ENCODE results near the gene EDN1.

EDN1 gene

DNA sequence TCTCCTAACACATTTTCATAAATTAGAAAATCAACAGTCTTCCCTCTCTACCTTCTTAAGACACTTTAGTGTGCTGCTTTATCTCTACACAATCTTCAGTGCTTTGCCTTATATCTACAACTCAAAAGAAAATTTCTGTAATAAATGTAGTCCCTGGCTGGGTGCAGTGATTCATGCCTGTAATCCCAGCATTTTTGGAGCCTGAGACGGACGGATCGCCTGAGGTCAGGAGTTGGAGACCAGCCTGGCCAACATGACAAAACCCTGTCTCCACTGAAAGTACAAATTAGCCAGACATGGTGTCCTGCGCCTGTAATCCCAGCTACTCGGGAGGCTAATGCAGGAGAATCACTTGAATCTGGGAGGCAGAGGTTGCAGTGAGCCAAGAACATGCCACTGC, 9.7 kb upstream of the EDN1 start:
- Histone ChIP-seq H3K27me3 (ENCODE audit: insufficient read depth, poor library complexity, severe bottlenecking) (no peaks in the 10 kb centered on the region), H3K4me3 (replicated peaks; ENCODE audit: insufficient read depth, low read length) (no peak overlapping the region), H3K27ac (replicated peaks) (no peak overlapping the region)
- TF ChIP-seq, protein P1, sequence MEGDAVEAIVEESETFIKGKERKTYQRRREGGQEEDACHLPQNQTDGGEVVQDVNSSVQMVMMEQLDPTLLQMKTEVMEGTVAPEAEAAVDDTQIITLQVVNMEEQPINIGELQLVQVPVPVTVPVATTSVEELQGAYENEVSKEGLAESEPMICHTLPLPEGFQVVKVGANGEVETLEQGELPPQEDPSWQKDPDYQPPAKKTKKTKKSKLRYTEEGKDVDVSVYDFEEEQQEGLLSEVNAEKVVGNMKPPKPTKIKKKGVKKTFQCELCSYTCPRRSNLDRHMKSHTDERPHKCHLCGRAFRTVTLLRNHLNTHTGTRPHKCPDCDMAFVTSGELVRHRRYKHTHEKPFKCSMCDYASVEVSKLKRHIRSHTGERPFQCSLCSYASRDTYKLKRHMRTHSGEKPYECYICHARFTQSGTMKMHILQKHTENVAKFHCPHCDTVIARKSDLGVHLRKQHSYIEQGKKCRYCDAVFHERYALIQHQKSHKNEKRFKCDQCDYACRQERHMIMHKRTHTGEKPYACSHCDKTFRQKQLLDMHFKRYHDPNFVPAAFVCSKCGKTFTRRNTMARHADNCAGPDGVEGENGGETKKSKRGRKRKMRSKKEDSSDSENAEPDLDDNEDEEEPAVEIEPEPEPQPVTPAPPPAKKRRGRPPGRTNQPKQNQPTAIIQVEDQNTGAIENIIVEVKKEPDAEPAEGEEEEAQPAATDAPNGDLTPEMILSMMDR (IDR thresholded peaks at IDR 0.05; ENCODE audit: insufficient read depth, low read length): no peak
- TF ChIP-seq, protein P2, sequence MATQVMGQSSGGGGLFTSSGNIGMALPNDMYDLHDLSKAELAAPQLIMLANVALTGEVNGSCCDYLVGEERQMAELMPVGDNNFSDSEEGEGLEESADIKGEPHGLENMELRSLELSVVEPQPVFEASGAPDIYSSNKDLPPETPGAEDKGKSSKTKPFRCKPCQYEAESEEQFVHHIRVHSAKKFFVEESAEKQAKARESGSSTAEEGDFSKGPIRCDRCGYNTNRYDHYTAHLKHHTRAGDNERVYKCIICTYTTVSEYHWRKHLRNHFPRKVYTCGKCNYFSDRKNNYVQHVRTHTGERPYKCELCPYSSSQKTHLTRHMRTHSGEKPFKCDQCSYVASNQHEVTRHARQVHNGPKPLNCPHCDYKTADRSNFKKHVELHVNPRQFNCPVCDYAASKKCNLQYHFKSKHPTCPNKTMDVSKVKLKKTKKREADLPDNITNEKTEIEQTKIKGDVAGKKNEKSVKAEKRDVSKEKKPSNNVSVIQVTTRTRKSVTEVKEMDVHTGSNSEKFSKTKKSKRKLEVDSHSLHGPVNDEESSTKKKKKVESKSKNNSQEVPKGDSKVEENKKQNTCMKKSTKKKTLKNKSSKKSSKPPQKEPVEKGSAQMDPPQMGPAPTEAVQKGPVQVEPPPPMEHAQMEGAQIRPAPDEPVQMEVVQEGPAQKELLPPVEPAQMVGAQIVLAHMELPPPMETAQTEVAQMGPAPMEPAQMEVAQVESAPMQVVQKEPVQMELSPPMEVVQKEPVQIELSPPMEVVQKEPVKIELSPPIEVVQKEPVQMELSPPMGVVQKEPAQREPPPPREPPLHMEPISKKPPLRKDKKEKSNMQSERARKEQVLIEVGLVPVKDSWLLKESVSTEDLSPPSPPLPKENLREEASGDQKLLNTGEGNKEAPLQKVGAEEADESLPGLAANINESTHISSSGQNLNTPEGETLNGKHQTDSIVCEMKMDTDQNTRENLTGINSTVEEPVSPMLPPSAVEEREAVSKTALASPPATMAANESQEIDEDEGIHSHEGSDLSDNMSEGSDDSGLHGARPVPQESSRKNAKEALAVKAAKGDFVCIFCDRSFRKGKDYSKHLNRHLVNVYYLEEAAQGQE (IDR thresholded peaks at IDR 0.05; ENCODE audit: insufficient replicate concordance, low read depth): no peak
- TF ChIP-seq POLR2AphosphoS5 (IDR thresholded peaks at IDR 0.05; ENCODE audit: low read depth): no peak
- TF ChIP-seq GABPA (IDR thresholded peaks at IDR 0.05; ENCODE audit: low read depth): no peak
- TF ChIP-seq SPI1 (IDR thresholded peaks at IDR 0.05; ENCODE audit: borderline replicate concordance, low read depth): no peak
- DNase-seq (ENCODE audit: low read depth in 1 of 2, low spot score in 1 of 2): no peak

DNA sequence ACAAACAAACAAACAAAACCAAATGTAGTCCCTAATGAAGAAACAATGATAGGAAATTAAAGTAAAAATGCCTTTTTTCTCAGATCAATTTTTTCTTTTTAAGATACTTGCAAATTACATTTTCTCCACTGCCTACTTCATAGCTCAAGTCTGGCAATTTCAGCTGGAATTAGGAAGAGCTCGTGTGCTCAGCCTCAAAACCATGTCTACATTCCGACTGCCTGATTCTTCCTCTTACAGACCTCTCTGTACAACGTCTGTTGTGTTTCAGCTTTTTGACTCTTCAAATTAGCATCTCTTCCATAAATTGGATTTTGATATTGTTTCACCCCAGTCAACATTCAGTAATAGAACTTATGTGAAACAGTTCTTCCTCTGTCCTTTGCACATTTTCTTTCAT, 9.3 kb upstream of the EDN1 start:
- no peak overlapping the region for H3K27ac ChIP-seq (replicated peaks)
- TF ChIP-seq SPI1 (IDR thresholded peaks at IDR 0.05; ENCODE audit: borderline replicate concordance, low read depth) (no peak), GABPA (IDR thresholded peaks at IDR 0.05; ENCODE audit: low read depth) (no peak), POLR2AphosphoS5 (IDR thresholded peaks at IDR 0.05; ENCODE audit: low read depth) (no peak)
- TF ChIP-seq, protein P2 (IDR thresholded peaks at IDR 0.05; ENCODE audit: insufficient replicate concordance, low read depth): no peak
- TF ChIP-seq, protein P1 (IDR thresholded peaks at IDR 0.05; ENCODE audit: insufficient read depth, low read length): no peak
- DNase-seq (ENCODE audit: low read depth in 1 of 2, low spot score in 1 of 2): no peak

DNA sequence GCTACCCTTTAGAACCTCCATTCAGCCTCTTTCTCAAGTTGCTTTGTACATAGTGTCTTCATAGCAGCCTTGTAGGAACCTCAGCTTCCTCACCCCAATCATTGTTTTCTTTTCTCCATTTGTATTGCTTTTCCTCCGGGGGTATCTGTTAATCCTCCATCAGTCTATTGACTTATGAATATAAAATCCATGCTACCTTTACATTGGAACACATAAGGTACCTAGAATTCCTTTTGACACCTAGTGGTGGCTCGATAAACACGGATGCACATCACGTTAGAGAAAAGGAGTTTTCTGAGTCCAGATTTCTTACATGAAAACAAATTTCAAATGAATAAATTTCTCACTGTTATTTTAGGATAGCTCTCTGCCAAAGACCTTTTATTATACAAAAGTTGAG, 6.3 kb upstream of the EDN1 start:
- no peaks in the 10 kb centered on the region for H3K27me3 ChIP-seq (ENCODE audit: insufficient read depth, poor library complexity, severe bottlenecking)
- H3K27ac ChIP-seq (replicated peaks): no peak overlapping the region
- H3K4me3 ChIP-seq (replicated peaks; ENCODE audit: insufficient read depth, low read length): no peak overlapping the region
- DNase-seq (ENCODE audit: low read depth in 1 of 2, low spot score in 1 of 2): no peak
- TF ChIP-seq GABPA (IDR thresholded peaks at IDR 0.05; ENCODE audit: low read depth): no peak
- no peak for TF ChIP-seq POLR2AphosphoS5 (IDR thresholded peaks at IDR 0.05; ENCODE audit: low read depth)
- TF ChIP-seq, protein P1 (IDR thresholded peaks at IDR 0.05; ENCODE audit: insufficient read depth, low read length): no peak
- TF ChIP-seq, protein P2 (IDR thresholded peaks at IDR 0.05; ENCODE audit: insufficient replicate concordance, low read depth): no peak
- no peak for TF ChIP-seq SPI1 (IDR thresholded peaks at IDR 0.05; ENCODE audit: borderline replicate concordance, low read depth)

More for the DNA sequence above, 9.3 kb upstream of the EDN1 start:
- Histone ChIP-seq H3K27me3 (ENCODE audit: insufficient read depth, poor library complexity, severe bottlenecking) (no peaks in the 10 kb centered on the region), H3K4me3 (replicated peaks; ENCODE audit: insufficient read depth, low read length) (no peak overlapping the region)

Measured in HL-60 (cell line).